Activated CD8-positive, alpha-beta memory T cell treated with anti-CD3 and anti-CD28 coated beads, Interleukin-2, amount 50 U/mL, for 24 hours (primary cell): ENCODE results near the gene ATP5F1C.

Experiments used
- DNase-seq: peaks from one replicate; pipeline ENCODE4 v3.0.0-alpha.2; 2020; ENCODE audit errors: extremely low read depth

Gene ATP5F1C

GRCh38 chr10:7853226-7853842, 65.4 kb downstream of the ATP5F1C start:
- DNase-seq = no peak

- no peak for DNase-seq
Measured at GRCh38 chr10:7853890-7854289, 65.9 kb downstream of the ATP5F1C start.

DNA sequence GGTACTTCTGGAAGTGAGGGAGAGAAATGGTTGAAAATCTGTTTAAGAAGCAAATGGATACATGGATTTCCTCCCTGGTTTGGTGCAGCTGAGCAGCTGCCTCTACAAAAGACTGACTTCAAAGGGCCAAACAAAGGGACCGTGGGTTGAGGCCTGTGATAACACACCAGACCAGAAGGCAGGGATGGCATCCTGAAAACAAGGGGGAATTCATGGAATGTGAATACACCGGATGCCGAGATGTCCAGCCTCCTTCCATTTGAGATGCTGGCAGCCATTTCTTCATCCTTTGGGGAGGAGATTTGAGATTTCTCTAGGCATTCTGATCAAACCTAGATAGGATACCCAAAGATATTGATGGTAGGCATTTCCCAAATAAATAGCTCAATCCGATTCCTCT, 67.2 kb downstream of the ATP5F1C start:
- no peak for DNase-seq

DNA sequence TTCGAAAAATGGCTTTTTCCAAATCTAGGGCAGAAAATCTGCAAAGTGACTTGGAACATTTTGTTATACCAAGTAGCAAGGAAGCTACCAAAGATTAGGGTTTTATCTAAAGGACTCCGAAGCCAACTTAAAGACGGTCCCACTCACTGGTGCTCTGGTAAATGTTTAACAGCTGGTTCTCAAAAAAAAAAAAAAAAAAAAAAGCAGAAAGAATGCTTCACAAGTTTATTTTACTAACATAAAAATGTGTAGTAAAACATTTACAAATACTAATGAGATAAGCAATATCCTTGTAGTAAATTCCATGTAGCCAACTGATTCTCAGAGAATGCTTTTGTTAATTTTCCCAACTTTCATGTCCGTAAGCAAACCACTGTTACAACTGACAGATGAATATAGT, 68.7 kb downstream of the ATP5F1C start:
- no peak for DNase-seq

DNA sequence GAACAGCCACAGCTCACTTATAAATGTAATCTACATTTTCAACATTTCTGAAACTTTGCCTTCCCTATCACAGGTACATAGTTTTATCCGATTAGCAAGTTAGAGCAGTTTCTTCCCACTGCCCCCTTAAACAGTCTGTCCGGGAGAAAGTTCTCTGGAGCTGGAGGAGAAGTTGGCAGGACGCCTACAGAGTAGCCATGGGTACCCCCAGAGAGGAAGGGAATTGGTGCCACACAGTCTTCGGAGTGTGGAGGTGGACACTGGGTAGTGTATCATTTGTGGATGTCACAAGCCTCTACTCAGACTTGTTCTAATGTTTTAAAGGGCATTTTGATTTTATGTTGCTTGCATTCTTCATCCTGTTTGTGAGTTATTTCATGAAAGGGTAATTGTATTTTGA, 69.3 kb downstream of the ATP5F1C start:
- DNase-seq = no peak
